22Rv1 (cell line): ENCODE measurements around the gene RAMP3.
A peak's percentile ranks its signal among the peaks of the same experiment; 100 is the strongest.

Source experiments
- H3K27ac ChIP-seq: fragments of 450-650 bp; 2 replicates; pipeline ENCODE4 v1.5.1; 2017
- ZFX ChIP-seq: fragments of 450-650 bp; IDR thresholded peaks from 2 replicates; pipeline ENCODE4 v1.6.1; 2017; ENCODE audit warnings: antibody characterized with exemption, borderline replicate concordance
- TF ChIP-seq, protein P1 (sequence below): fragments of 450-650 bp; IDR thresholded peaks from 2 replicates; pipeline ENCODE4 v1.5.1; 2017; ENCODE audit warnings: mild to moderate bottlenecking

RAMP3 gene

DNA sequence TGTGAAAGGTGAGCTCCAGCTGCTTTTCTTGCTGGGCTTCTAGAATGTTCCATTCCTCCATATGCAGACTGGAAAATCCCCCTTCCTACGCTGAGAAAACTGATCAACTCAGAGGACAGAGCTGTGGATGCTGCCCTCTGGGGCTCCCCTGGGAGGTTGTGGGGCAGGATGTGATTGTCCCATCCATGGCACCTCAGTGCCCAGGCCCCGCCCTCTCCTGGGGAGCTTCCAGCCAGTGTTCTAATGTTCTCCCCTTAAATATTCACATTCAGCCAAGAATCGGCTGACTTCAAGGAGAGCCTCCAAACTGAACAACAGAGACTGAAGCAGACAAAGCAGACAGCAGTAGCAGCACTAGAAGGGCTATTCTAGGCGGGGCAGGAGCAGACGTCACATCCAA, 55.0 kb downstream of the RAMP3 start:
- TF ChIP-seq ZFX: no peak
- TF ChIP-seq, protein P1, sequence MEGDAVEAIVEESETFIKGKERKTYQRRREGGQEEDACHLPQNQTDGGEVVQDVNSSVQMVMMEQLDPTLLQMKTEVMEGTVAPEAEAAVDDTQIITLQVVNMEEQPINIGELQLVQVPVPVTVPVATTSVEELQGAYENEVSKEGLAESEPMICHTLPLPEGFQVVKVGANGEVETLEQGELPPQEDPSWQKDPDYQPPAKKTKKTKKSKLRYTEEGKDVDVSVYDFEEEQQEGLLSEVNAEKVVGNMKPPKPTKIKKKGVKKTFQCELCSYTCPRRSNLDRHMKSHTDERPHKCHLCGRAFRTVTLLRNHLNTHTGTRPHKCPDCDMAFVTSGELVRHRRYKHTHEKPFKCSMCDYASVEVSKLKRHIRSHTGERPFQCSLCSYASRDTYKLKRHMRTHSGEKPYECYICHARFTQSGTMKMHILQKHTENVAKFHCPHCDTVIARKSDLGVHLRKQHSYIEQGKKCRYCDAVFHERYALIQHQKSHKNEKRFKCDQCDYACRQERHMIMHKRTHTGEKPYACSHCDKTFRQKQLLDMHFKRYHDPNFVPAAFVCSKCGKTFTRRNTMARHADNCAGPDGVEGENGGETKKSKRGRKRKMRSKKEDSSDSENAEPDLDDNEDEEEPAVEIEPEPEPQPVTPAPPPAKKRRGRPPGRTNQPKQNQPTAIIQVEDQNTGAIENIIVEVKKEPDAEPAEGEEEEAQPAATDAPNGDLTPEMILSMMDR: no peak

DNA sequence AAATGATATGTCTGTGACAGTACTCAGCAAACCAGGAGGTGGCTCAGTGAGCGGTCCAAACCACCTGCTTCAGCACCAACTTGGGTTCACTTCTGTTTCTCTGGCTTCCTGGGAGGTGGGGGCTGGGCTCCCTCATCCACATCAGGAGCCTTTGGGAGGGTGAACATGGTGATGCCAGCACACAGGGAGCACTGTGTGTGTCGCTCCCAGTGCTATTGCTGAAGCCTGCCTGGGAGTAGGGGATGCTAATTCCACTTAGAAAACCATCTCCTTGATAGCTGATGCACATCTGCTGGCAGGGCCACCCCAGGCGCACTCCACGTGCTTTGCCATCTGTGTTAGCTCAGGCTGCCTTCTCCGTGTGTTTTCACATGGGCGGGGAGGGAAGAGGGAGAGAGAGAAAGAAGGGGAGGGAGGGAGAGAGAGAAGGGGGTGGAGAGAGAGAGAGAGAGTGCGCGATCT, 58.0 kb downstream of the RAMP3 start:
- H3K27ac ChIP-seq: no peak overlapping the region
- no peak for TF ChIP-seq ZFX
- TF ChIP-seq, protein P1: no peak

More for the DNA sequence above, 55.0 kb downstream of the RAMP3 start:
- H3K27ac ChIP-seq: no peak overlapping the region

DNA sequence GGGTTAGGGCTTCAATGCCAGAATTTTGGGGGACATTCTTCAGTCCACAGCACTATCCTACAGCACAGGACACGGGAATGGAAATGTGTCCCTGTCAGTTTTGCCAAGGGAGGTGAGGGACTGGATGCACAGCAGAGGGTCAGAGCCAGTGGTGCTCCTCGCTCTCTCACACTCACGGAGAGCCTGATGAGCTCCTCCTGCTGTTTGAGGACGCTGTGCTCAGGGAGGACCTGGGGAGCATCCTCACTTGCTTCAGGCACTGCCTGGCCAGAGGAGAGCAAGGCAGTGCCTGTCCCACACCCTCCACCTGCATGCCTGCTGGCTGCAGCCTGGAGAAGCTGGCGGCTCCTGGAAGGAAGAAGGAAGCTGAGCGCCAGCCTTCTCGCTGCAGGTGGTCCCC, 58.6 kb downstream of the RAMP3 start:
- no peak overlapping the region for H3K27ac ChIP-seq
- TF ChIP-seq, protein P1: no peak
- TF ChIP-seq ZFX: no peak

DNA sequence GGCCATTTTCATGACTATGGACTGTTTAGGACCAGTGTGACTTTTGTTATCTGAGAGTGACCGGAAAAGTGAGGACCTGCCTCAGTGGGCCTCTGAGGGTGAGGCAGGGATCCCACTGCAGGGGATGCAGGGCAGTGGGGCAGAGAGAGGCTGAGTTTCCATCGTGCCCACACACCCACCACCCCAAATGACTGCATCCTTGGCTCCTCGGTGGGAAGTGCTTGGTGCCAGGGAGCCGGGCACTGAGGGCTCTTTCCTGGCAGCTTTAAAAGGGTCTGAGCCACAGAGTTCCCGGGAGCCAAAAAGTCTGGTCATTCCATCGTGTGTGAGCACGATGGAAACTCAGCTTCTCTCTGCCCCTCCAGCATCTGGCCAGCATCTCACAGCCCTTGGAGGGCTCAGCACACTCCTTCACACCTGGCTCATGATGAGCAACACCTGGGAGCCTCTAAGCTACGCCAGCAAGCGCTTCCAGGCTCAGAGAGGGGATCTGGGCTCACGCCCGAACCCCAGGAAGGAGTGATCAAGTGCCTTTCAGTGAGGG, 59.1 kb downstream of the RAMP3 start:
- TF ChIP-seq, protein P1: no peak
- no peak for TF ChIP-seq ZFX

DNA sequence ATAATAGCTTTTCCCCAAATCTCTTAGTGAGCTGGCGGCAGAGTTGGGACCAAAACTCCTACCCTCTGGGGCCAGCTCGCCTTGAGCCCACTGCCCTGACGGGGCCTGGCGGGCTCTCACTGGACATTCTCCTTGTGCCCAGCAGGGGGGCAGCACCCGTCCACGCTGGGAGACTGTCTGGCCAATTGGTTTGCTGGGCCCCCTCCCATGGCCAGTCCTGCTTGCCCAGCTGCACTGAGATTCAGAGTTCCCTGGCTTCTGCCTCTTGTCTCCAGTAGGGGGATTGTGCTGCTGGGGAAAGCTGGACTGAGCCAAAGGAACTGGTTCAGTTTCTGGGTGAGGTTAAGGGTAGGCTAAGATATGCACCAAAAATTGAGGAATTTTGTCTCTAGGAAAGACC, 59.8 kb downstream of the RAMP3 start:
- no peak for TF ChIP-seq ZFX
- TF ChIP-seq, protein P1: peak; percentile 64
- no peak overlapping the region for H3K27ac ChIP-seq

More for the DNA sequence above, 59.1 kb downstream of the RAMP3 start:
- H3K27ac ChIP-seq: no peak overlapping the region

DNA sequence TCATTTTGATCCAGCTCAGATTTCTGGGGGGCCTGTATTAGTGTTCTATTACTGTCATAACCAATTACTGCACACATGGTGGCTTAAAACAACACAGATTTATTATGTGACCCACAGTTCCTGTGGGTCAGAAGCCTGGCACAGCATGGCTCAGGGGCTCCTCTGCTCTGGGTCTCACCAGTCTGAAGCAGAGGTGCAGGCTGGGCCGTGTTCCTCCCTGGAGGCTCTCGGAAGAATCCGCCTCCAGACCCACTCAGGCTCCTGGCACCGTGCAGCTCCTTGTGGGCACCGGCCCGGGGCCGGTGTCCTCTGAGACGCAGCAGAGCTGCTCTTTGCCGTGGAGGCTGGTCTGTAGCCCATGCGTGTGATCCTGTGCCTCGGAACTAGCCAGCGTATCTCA, 61.5 kb downstream of the RAMP3 start:
- no peak overlapping the region for H3K27ac ChIP-seq
- TF ChIP-seq, protein P1: no peak
- no peak for TF ChIP-seq ZFX

DNA sequence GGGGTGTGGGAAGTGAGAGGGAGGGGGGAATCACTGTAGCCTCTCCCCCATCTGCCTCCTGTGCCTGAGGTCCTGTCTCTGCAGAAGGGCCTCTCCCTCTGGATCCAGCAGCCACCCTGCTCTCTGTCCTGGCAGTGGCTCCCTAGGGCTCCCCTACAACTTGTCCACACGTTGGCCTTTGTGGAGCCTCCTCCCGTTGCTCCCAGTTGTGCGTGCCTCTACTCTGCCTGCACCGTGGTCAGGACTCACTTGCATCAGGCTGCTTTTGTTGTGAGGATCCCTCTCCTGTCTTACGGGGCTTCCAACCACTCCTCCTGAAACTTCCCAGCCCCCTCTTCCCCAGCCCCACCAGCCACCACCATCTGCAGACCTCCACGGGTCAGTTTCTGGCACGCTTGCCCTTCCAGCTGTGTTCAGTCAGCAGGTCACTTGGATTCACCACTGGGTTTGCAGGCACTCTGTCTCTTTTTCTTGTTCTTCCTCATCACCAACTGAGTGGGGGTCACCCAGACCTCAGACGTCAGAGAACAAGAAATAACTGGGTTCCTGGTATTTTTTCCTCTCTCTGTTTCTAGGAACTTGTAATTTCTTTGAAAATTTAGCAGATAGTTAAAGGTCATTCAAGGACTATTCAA, 62.3 kb downstream of the RAMP3 start:
- H3K27ac ChIP-seq: no peak overlapping the region
- TF ChIP-seq ZFX: no peak
- TF ChIP-seq, protein P1: no peak
